Measurements from ENCODE around the gene SNX21. TPM values are rescaled to one million over a fixed set of nuclear protein-coding genes. Genes with fewer than 3 reads are reported as not detected.

SNX21 gene
- total RNA-seq, 1 experiment from 2014 or later, result 25.7 TPM

DNA sequence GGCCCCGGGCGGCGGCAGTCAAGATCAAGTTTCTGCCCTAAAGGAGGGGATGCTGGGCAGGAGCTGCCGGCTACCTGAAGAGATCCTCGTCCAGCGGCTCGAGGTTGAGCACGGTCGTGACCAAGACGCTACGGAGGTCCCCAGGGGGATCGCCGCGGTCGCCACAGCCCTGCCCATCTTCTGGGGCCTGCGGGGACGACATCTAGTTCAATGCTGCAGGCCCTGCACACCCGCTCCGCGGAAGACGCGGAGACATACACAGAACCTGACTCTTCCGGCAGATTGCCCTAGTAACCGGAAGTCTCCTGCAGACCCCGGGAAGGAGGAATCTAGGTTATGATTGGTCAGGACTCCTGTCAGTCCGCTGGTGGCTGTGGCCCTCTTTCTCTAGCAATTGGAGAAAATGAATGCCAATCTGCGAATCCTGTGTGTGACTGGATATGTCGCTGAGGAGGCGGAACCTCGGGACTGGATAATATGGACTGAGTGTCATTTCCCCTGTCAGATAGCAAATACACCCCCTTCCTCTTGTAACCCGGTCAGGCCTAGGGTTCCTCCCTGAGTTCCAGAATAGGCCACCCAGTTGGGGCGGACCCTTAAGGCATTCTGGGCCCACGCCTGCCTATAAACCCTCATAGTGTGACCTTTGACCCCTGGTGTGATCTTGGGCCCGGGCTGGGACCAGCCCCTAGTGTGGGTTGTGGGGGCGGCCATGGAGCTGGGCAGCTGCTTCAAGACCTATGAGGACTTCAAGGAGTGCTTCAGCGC lies 23.7 kb downstream of the SNX21 start, which contains the start of the genes ACOT8 and ZSWIM3:
Gene ACOT8 (minus strand): TSS at position 279 of the 768 bp plus-strand sequence. CDS start 77 bp downstream, at position 202.
Gene ZSWIM3 (plus strand): TSS at position 501 of the 768 bp plus-strand sequence. CDS start 212 bp downstream, at position 713.
- Histone ChIP-seq H3K27me3 (ENCODE audit: control insufficient read depth, insufficient read depth, low read length) (no peaks in the 10 kb centered on the region), H3K4me1 (ENCODE audit: control insufficient read depth, insufficient read depth, low read length) (peaks cover 10% of the 10 kb centered on the region), H3K9me3 (ENCODE audit: control insufficient read depth, insufficient read depth, low read depth, low read length) (no peaks in the 10 kb centered on the region), H3K36me3 (ENCODE audit: control insufficient read depth, insufficient read depth, low read length) (no peaks in the 10 kb centered on the region; the same call in none of the 2 replicates), H3K27ac (ENCODE audit: low read length) (peak within 1 kb of the TSS; percentile 85), H3K4me3 (ENCODE audit: low read depth in 2 of 2, low read length in 2 of 2) (peak within 1 kb of the TSS; percentile 81 to 93)
- ChIA-PET POLR2A (no interaction called here), CTCF (no interaction called here)
- in situ Hi-C loops (cut with HindIII; ENCODE audit: low pct_unique_long_range_greater_than_20kb, low sequenced_read_pairs) (no loop called here), intact Hi-C loops (cut with micrococcal nuclease; ENCODE audit: unreplicated experiment) (no loop called here)
- peak; percentile 98 for ATAC-seq
- no TSS peak for BruUV-seq (replicated peaks)
- TF ChIP-seq, protein P1, sequence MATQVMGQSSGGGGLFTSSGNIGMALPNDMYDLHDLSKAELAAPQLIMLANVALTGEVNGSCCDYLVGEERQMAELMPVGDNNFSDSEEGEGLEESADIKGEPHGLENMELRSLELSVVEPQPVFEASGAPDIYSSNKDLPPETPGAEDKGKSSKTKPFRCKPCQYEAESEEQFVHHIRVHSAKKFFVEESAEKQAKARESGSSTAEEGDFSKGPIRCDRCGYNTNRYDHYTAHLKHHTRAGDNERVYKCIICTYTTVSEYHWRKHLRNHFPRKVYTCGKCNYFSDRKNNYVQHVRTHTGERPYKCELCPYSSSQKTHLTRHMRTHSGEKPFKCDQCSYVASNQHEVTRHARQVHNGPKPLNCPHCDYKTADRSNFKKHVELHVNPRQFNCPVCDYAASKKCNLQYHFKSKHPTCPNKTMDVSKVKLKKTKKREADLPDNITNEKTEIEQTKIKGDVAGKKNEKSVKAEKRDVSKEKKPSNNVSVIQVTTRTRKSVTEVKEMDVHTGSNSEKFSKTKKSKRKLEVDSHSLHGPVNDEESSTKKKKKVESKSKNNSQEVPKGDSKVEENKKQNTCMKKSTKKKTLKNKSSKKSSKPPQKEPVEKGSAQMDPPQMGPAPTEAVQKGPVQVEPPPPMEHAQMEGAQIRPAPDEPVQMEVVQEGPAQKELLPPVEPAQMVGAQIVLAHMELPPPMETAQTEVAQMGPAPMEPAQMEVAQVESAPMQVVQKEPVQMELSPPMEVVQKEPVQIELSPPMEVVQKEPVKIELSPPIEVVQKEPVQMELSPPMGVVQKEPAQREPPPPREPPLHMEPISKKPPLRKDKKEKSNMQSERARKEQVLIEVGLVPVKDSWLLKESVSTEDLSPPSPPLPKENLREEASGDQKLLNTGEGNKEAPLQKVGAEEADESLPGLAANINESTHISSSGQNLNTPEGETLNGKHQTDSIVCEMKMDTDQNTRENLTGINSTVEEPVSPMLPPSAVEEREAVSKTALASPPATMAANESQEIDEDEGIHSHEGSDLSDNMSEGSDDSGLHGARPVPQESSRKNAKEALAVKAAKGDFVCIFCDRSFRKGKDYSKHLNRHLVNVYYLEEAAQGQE (IDR thresholded peaks at IDR 0.05; ENCODE audit: insufficient read depth in 1 of 2, low read depth in 2 of 2, low read length in 1 of 2), result no peak
- TF ChIP-seq, protein P2, sequence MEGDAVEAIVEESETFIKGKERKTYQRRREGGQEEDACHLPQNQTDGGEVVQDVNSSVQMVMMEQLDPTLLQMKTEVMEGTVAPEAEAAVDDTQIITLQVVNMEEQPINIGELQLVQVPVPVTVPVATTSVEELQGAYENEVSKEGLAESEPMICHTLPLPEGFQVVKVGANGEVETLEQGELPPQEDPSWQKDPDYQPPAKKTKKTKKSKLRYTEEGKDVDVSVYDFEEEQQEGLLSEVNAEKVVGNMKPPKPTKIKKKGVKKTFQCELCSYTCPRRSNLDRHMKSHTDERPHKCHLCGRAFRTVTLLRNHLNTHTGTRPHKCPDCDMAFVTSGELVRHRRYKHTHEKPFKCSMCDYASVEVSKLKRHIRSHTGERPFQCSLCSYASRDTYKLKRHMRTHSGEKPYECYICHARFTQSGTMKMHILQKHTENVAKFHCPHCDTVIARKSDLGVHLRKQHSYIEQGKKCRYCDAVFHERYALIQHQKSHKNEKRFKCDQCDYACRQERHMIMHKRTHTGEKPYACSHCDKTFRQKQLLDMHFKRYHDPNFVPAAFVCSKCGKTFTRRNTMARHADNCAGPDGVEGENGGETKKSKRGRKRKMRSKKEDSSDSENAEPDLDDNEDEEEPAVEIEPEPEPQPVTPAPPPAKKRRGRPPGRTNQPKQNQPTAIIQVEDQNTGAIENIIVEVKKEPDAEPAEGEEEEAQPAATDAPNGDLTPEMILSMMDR (IDR thresholded peaks at IDR 0.05), result no peak
- TF ChIP-seq POLR2AphosphoS5 (IDR thresholded peaks at IDR 0.05; ENCODE audit: low read depth, low read length) (peak; percentile 85), SIN3A (IDR thresholded peaks at IDR 0.05; ENCODE audit: borderline replicate concordance, insufficient read depth, low read depth, low read length) (peak; percentile 9; the same call in 1 of the 2 replicates), TCF7L2 (IDR thresholded peaks at IDR 0.05; ENCODE audit: low read depth, low read length) (no peak)
- peak; percentile 99 for DNase-seq (ENCODE audit: low read depth, low spot score)

DNA sequence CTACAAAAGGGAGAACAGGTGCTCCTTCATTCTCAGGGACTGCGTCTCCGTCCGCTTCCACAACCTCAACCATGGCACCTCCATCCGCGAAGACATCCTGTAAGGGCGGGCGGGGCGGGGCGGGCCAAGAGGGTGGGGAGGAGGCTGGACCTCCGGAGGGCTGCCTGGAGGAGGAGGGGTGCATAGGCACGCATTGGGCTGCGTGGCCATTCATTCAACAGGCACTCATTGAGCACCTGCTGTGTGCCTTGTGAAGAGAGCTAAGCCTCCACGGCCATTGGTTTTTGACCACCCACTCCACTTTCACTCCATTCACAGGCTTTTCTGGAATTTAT lies 24.2 kb downstream of the SNX21 start:
- peak overlapping the region; percentile 85 for H3K27ac ChIP-seq (ENCODE audit: low read length)
- H3K4me1 ChIP-seq (ENCODE audit: control insufficient read depth, insufficient read depth, low read length), result peaks cover 10% of the 10 kb centered on the region
- no peaks in the 10 kb centered on the region for H3K27me3 ChIP-seq (ENCODE audit: control insufficient read depth, insufficient read depth, low read length)
- CTCF ChIA-PET, result no interaction called here
- TF ChIP-seq, protein P2 (IDR thresholded peaks at IDR 0.05), result no peak
- TF ChIP-seq POLR2AphosphoS5 (IDR thresholded peaks at IDR 0.05; ENCODE audit: low read depth, low read length), result no peak
- TF ChIP-seq, protein P1 (IDR thresholded peaks at IDR 0.05; ENCODE audit: insufficient read depth in 1 of 2, low read depth in 2 of 2, low read length in 1 of 2), result no peak
- TF ChIP-seq SIN3A (IDR thresholded peaks at IDR 0.05; ENCODE audit: borderline replicate concordance, insufficient read depth, low read depth, low read length), result no peak
- TF ChIP-seq TCF7L2 (IDR thresholded peaks at IDR 0.05; ENCODE audit: low read depth, low read length), result no peak
- in situ Hi-C loops (cut with HindIII; ENCODE audit: low pct_unique_long_range_greater_than_20kb, low sequenced_read_pairs) (no loop called here), intact Hi-C loops (cut with micrococcal nuclease; ENCODE audit: unreplicated experiment) (no loop called here)
- no peak for DNase-seq (ENCODE audit: low read depth, low spot score)
- peak; percentile 62 for ATAC-seq
- BruUV-seq (replicated peaks), result no TSS peak
- H3K36me3 ChIP-seq (ENCODE audit: control insufficient read depth, insufficient read depth, low read length), result no peaks in the 10 kb centered on the region; the same call in none of the 2 replicates
- POLR2A ChIA-PET, result no interaction called here
- peak overlapping the region; percentile 81 to 93 for H3K4me3 ChIP-seq (ENCODE audit: low read depth in 2 of 2, low read length in 2 of 2)
- no peaks in the 10 kb centered on the region for H3K9me3 ChIP-seq (ENCODE audit: control insufficient read depth, insufficient read depth, low read depth, low read length)

Measured in Panc1 (cell line).